Activated CD4-positive, alpha-beta T cell treated with anti-CD3 and anti-CD28 coated beads for 48 hours (primary cell): Measurements from ENCODE around the gene HIVEP3.

Experiments
- DNase-seq: peaks from one replicate; pipeline ENCODE4 v3.0.0-alpha.2; 2020

HIVEP3 gene

GRCh38 chr1:41677620-41678019 is 241.1 kb downstream of the HIVEP3 start:
- DNase-seq, result no peak

GRCh38 chr1:41675401-41675800 is 243.3 kb downstream of the HIVEP3 start:
- DNase-seq, result no peak

- DNase-seq, result no peak
These were observed 244.2 kb downstream of the HIVEP3 start for GRCh38 chr1:41674522-41674921.

GRCh38 chr1:41673806-41674205 is 244.9 kb downstream of the HIVEP3 start:
- peak; percentile 49 for DNase-seq

- DNase-seq, result peak; percentile 58
These were observed 245.3 kb downstream of the HIVEP3 start for GRCh38 chr1:41673378-41673777.

- DNase-seq, result no peak
These were observed 245.9 kb downstream of the HIVEP3 start for GRCh38 chr1:41672641-41673361.

- DNase-seq, result no peak
These were observed 246.5 kb downstream of the HIVEP3 start for GRCh38 chr1:41672173-41672572.

- DNase-seq, result no peak
These were observed 247.5 kb downstream of the HIVEP3 start for GRCh38 chr1:41671116-41671755.

- peak; percentile 55 for DNase-seq
These were observed 248.3 kb downstream of the HIVEP3 start for GRCh38 chr1:41670217-41670957.

- DNase-seq, result no peak
These were observed 249.8 kb downstream of the HIVEP3 start for GRCh38 chr1:41668967-41669366.

GRCh38 chr1:41668054-41668660 is 250.6 kb downstream of the HIVEP3 start:
- no peak for DNase-seq

GRCh38 chr1:41666981-41667631 is 251.6 kb downstream of the HIVEP3 start:
- peak; percentile 81 for DNase-seq

GRCh38 chr1:41665962-41666917 is 252.5 kb downstream of the HIVEP3 start:
- no peak for DNase-seq

GRCh38 chr1:41664861-41665640 is 253.7 kb downstream of the HIVEP3 start:
- DNase-seq, result no peak

- DNase-seq, result no peak
These were observed 254.9 kb downstream of the HIVEP3 start for GRCh38 chr1:41663671-41664400.

- no peak for DNase-seq
These were observed 255.8 kb downstream of the HIVEP3 start for GRCh38 chr1:41662765-41663437.

- DNase-seq, result peak; percentile 83
These were observed 256.5 kb downstream of the HIVEP3 start for GRCh38 chr1:41662061-41662764.

- DNase-seq, result peak; percentile 43
These were observed 257.2 kb downstream of the HIVEP3 start for GRCh38 chr1:41661428-41662060.
